ENCODE measurements around the gene GLI3. TPM values are rescaled to one million over a fixed set of nuclear protein-coding genes. Genes with fewer than 3 reads are reported as not detected.

Gene GLI3
- total RNA-seq, 2 experiments from 2014 or later = 0.28 to 0.36 TPM

DNA sequence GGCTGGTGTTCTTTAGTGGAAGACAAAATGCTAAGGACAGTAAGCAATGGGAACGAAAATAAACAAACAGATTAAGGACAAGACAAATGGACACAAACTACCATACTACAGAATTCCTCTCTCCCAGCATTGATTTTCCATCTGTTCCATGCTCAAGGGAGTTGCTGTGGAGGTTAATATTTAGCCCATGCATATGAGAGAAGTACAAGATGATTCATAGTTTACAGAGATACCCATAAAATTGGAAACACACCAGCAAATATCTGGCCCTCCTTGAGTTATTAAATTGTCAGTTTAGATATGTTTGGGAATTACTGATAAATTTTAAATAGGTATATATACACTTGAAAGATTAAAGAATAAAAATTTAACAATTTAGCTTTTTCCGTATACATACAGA lies 69.8 kb downstream of the GLI3 start:
- no peaks in the 10 kb centered on the region for H3K4me1 Mint-ChIP-seq (ENCODE audit: low read depth)
- DNase-seq (no peak), ATAC-seq (ENCODE audit: poor library complexity) (no peak)
- no peaks in the 10 kb centered on the region for H3K27me3 Mint-ChIP-seq
- H3K4me1 ChIP-seq (ENCODE audit: insufficient read depth, low read length) = no peaks in the 10 kb centered on the region
- H3K9me3 ChIP-seq (ENCODE audit: control insufficient read depth in 1 of 2, insufficient read depth in 1 of 2, low read length in 2 of 2) = peaks cover 0 to 4% of the 10 kb centered on the region in 2 experiments
- H3K36me3 Mint-ChIP-seq (ENCODE audit: low read depth) = no peaks in the 10 kb centered on the region
- no peaks in the 10 kb centered on the region for H3K36me3 ChIP-seq (ENCODE audit: insufficient read depth, low read length)
- no peaks in the 10 kb centered on the region for H3K9me3 Mint-ChIP-seq
- no peak overlapping the region for H3K4me3 Mint-ChIP-seq
- TF ChIP-seq, protein P1, sequence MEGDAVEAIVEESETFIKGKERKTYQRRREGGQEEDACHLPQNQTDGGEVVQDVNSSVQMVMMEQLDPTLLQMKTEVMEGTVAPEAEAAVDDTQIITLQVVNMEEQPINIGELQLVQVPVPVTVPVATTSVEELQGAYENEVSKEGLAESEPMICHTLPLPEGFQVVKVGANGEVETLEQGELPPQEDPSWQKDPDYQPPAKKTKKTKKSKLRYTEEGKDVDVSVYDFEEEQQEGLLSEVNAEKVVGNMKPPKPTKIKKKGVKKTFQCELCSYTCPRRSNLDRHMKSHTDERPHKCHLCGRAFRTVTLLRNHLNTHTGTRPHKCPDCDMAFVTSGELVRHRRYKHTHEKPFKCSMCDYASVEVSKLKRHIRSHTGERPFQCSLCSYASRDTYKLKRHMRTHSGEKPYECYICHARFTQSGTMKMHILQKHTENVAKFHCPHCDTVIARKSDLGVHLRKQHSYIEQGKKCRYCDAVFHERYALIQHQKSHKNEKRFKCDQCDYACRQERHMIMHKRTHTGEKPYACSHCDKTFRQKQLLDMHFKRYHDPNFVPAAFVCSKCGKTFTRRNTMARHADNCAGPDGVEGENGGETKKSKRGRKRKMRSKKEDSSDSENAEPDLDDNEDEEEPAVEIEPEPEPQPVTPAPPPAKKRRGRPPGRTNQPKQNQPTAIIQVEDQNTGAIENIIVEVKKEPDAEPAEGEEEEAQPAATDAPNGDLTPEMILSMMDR (IDR thresholded peaks at IDR 0.05) = no peak
- CTCF ChIA-PET = no interaction called here
- H3K27ac Mint-ChIP-seq = no peak overlapping the region
- H3K27me3 ChIP-seq (ENCODE audit: control insufficient read depth in 1 of 2, insufficient read depth in 2 of 2, low read length in 2 of 2) = no peaks in the 10 kb centered on the region
- H3K4me3 ChIP-seq (ENCODE audit: low read length) = no peak overlapping the region
- intact Hi-C loops (cut with DNase I, micrococcal nuclease) = no loop called here
- POLR2A ChIA-PET = no interaction called here
- H3K27ac ChIP-seq (ENCODE audit: low read depth in 1 of 2, low read length in 2 of 2) = no peak overlapping the region

DNA sequence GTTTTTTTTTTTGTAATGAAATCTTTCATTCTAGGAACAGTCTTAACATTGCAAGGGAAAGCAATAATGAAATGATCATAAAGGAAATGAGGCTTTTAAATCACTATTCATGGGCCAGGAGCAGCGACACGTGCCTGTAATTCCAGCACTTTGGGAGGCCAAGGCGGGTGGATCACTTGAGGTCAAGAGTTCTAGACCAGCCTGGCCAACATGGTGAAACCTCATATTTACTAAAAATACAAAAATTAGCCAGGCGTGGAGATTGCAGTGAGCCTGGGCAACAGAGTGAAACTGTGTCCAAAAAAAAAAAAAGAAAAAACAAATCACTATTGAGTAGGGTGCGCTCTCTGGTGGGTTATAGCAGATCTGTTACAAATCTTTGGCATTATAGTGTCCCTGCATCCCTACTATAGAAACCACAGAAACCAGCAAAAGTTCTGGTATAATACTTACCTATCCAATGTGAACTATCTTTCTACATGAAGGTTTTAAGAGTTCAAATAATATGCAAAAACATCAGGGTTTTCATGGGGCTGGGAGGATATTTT lies 72.1 kb downstream of the GLI3 start:
- Histone ChIP-seq H3K27ac (ENCODE audit: low read depth in 1 of 2, low read length in 2 of 2) (no peak overlapping the region), H3K9me3 (ENCODE audit: control insufficient read depth in 1 of 2, insufficient read depth in 1 of 2, low read length in 2 of 2) (peaks cover 0 to 4% of the 10 kb centered on the region in 2 experiments), H3K4me3 (ENCODE audit: low read length) (no peak overlapping the region), H3K27me3 (ENCODE audit: control insufficient read depth in 1 of 2, insufficient read depth in 2 of 2, low read length in 2 of 2) (no peaks in the 10 kb centered on the region), H3K36me3 (ENCODE audit: insufficient read depth, low read length) (no peaks in the 10 kb centered on the region), H3K4me1 (ENCODE audit: insufficient read depth, low read length) (no peaks in the 10 kb centered on the region)
- TF ChIP-seq, protein P1 (IDR thresholded peaks at IDR 0.05) = no peak
- Mint-ChIP-seq H3K36me3 (ENCODE audit: low read depth) (no peaks in the 10 kb centered on the region), H3K4me1 (ENCODE audit: low read depth) (no peaks in the 10 kb centered on the region), H3K27me3 (no peaks in the 10 kb centered on the region), H3K27ac (no peak overlapping the region), H3K4me3 (no peak overlapping the region), H3K9me3 (no peaks in the 10 kb centered on the region)
- intact Hi-C loops (cut with DNase I, micrococcal nuclease) = no loop called here
- no peak for ATAC-seq (ENCODE audit: poor library complexity)
- ChIA-PET POLR2A (no interaction called here), CTCF (no interaction called here)
- DNase-seq = no peak

DNA sequence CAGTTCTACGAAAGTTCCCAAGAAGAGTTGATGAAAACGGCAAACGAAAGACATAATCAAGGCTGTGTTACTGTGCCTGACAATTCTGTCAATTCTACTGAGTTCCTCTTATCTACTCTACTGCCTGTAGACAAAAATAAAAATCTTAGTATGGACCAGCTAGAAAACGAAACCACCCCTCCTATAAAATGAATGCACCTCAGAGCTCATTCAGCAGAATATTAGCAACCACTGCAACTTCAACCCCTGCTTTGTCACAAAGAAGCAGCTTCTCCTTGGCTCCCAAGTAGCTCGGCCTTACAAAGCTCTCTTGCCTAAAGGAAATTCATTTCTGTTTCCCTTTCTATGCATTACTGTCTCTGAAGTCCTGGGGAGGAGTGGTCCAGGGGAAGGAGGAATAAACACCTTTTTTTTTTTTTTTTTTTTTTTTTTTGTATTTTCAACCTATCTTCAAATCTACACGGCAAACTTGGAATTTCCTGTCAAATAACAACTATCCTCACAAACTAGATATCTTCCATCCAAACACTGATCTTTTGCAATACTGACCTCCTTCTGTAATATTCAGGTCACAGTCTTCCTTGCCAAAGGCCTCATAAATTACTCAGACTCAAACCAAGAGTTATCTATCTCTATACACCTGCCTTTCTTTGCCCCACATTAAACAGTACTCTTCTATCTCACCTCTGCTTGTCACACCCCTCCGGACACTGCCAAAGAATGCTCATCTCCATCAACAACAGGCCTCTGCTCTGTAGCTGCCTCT lies 74.3 kb downstream of the GLI3 start:
- ChIA-PET CTCF (no interaction called here), POLR2A (no interaction called here)
- Histone ChIP-seq H3K27ac (ENCODE audit: low read depth in 1 of 2, low read length in 2 of 2) (no peak overlapping the region), H3K4me3 (ENCODE audit: low read length) (no peak overlapping the region), H3K36me3 (ENCODE audit: insufficient read depth, low read length) (no peaks in the 10 kb centered on the region), H3K27me3 (ENCODE audit: control insufficient read depth in 1 of 2, insufficient read depth in 2 of 2, low read length in 2 of 2) (no peaks in the 10 kb centered on the region), H3K9me3 (ENCODE audit: control insufficient read depth in 1 of 2, insufficient read depth in 1 of 2, low read length in 2 of 2) (peaks cover 0 to 4% of the 10 kb centered on the region in 2 experiments), H3K4me1 (ENCODE audit: insufficient read depth, low read length) (no peaks in the 10 kb centered on the region)
- intact Hi-C loops (cut with DNase I, micrococcal nuclease) = no loop called here
- Mint-ChIP-seq H3K4me3 (no peak overlapping the region), H3K9me3 (no peaks in the 10 kb centered on the region), H3K27ac (no peak overlapping the region), H3K36me3 (ENCODE audit: low read depth) (no peaks in the 10 kb centered on the region), H3K27me3 (no peaks in the 10 kb centered on the region), H3K4me1 (ENCODE audit: low read depth) (no peaks in the 10 kb centered on the region)
- TF ChIP-seq, protein P1 (IDR thresholded peaks at IDR 0.05) = no peak
- DNase-seq = no peak
- no peak for ATAC-seq (ENCODE audit: poor library complexity)
